K562 (cell line): ENCODE results near the gene SNPH.

ENCODE experiments used
- CTCF ChIP-seq, 3 experiments: IDR thresholded peaks in 2 of 3; conservative IDR thresholded peaks in 1 of 3; 2 replicates each; pipeline ENCODE4 v1.5.1; 2011 to 2012; ENCODE audit warnings: low read length in 3 of 3, mild to moderate bottlenecking in 3 of 3, control low read depth in 2 of 3, improper control_type of control experiment in 1 of 3, inconsistent platforms in 1 of 3, low read depth in 1 of 3, mixed read lengths in 1 of 3, moderate library complexity in 1 of 3; ENCODE audit not compliant: insufficient read depth in 2 of 3
- KLF16 ChIP-seq: IDR thresholded peaks from 2 replicates; pipeline ENCODE4 v1.6.1; 2016; ENCODE audit warnings: antibody characterized with exemption
- MLLT1 ChIP-seq, 2 experiments: fragments of 450-650 bp; IDR thresholded peaks; 2 replicates each; pipeline ENCODE4 v1.6.1; 2016
- NR4A1 ChIP-seq, 2 experiments: fragments of 250-450 bp in 1 of 2; fragments of 450-650 bp in 1 of 2; sonication (Bioruptor Pico) in 1 of 2; IDR thresholded peaks; 2 replicates each; pipeline versions ENCODE4 v1.4.0 to v1.6.1; 2016 to 2020; ENCODE audit warnings: mild to moderate bottlenecking in 2 of 2, missing compliant biosample characterization in 1 of 2, missing genetic modification characterization in 1 of 2, moderate library complexity in 1 of 2
- POLR2A ChIP-seq: fragments of 450-650 bp; conservative IDR thresholded peaks from 2 replicates; pipeline ENCODE4 v1.6.1; 2016
- RAD21 ChIP-seq, 2 experiments: fragments of 250-450 bp in 1 of 2; fragments of 450-650 bp in 1 of 2; sonication (Bioruptor Pico) in 1 of 2; formaldehyde crosslinking in 1 of 2; IDR thresholded peaks in 1 of 2; conservative IDR thresholded peaks in 1 of 2; 2 replicates each; pipeline versions ENCODE4 v1.4.0 to v1.8.0; 2020 to 2022; ENCODE audit warnings: mild to moderate bottlenecking in 2 of 2, moderate library complexity in 1 of 2
- RFX5 ChIP-seq: IDR thresholded peaks from 2 replicates; pipeline ENCODE4 v1.6.1; 2011; ENCODE audit warnings: low read depth, mild to moderate bottlenecking, improper control_type of control experiment, low read length
- SIRT6 ChIP-seq: IDR thresholded peaks from one replicate; pipeline ENCODE4 v1.6.1; 2012; ENCODE audit warnings: low read depth, mild to moderate bottlenecking, control low read depth, inconsistent platforms, low read length, moderate library complexity
- SP1 ChIP-seq: sonication (generic); formaldehyde crosslinking; IDR thresholded peaks from 2 replicates; pipeline ENCODE4 v1.8.1; 2022; ENCODE audit warnings: mild to moderate bottlenecking, missing genetic modification reagents
- SP2 ChIP-seq: IDR thresholded peaks from 2 replicates; pipeline ENCODE4 v1.6.1; 2011; ENCODE audit warnings: mild to moderate bottlenecking, low read depth, low read length, moderate library complexity; ENCODE audit not compliant: poor library complexity, severe bottlenecking; ENCODE audit errors: extremely low read depth
- SRF ChIP-seq, 2 experiments: fragments of 250-450, 450-650 bp in 1 of 2; sonication (Bioruptor Pico) in 1 of 2; sonication (generic) in 1 of 2; formaldehyde crosslinking; IDR thresholded peaks; 2 replicates each; pipeline versions ENCODE4 v1.5.0 to v1.5.1; 2020 to 2022; ENCODE audit warnings: mild to moderate bottlenecking in 1 of 2, missing genetic modification reagents in 1 of 2
- TCF7L2 ChIP-seq: fragments of 150-350 bp; IDR thresholded peaks from 2 replicates; pipeline ENCODE4 v1.6.1; 2016; ENCODE audit warnings: low read depth, mild to moderate bottlenecking, low read length, moderate library complexity
- ZBTB33 ChIP-seq: sonication (generic); formaldehyde crosslinking; IDR thresholded peaks from 2 replicates; pipeline ENCODE4 v1.8.1; 2023; ENCODE audit warnings: mild to moderate bottlenecking, missing genetic modification reagents
- ZNF830 ChIP-seq: fragments of 250-450 bp; sonication (Bioruptor Pico); IDR thresholded peaks from 2 replicates; pipeline ENCODE4 v1.5.0; 2021; ENCODE audit warnings: mild to moderate bottlenecking

GRCh38 chr20:1320016-1320415 is 53.9 kb downstream of the SNPH start:
- no peak for TF ChIP-seq SP1 (CRISPR knock-in tag)
- no peak for TF ChIP-seq ZNF830 (CRISPR knock-in tag)
- no peak for TF ChIP-seq CTCF (IDR thresholded peaks at IDR 0.05 in 2 of 3, conservative IDR thresholded peaks at IDR 0.05 in 1 of 3; ENCODE audit: insufficient read depth in 2 of 3, low read depth in 1 of 3, low read length in 3 of 3)
- TF ChIP-seq POLR2A = no peak
- TF ChIP-seq ZBTB33 = no peak
- TF ChIP-seq MLLT1 (IDR thresholded peaks at IDR 0.05) = no peak
- TF ChIP-seq TCF7L2 = no peak
- TF ChIP-seq NR4A1 (CRISPR knock-in tag; IDR thresholded peaks at IDR 0.05) = no peak
- no peak for TF ChIP-seq NR4A1 (tag; IDR thresholded peaks at IDR 0.05)
- TF ChIP-seq RFX5 = no peak
- TF ChIP-seq SIRT6 = no peak
- TF ChIP-seq KLF16 = no peak
- no peak for TF ChIP-seq SRF (CRISPR knock-in tag; IDR thresholded peaks at IDR 0.05)
- TF ChIP-seq RAD21 (CRISPR knock-in tag; conservative IDR thresholded peaks at IDR 0.05 in 1 of 2, IDR thresholded peaks at IDR 0.05 in 1 of 2) = no peak
- no peak for TF ChIP-seq SP2
